ENCODE results near the gene EMC9. TPM values are rescaled to one million over a fixed set of nuclear protein-coding genes. Genes with fewer than 3 reads are reported as not detected.

Gene EMC9
- total RNA-seq, 1 donor from 2014 or later, result 17.1 TPM

- no peak for DNase-seq (ENCODE audit: low read depth)
- H3K36me3 ChIP-seq (ENCODE audit: control insufficient read depth, insufficient read depth, low read length), result peaks cover 8% of the 10 kb centered on the region
- no peaks in the 10 kb centered on the region for H3K27me3 ChIP-seq (ENCODE audit: control insufficient read depth, insufficient read depth, low read length)
- H3K4me3 ChIP-seq (ENCODE audit: low read depth, low read length), result no peak overlapping the region
- no peak for TF ChIP-seq CTCF (IDR thresholded peaks at IDR 0.05; ENCODE audit: insufficient read depth, low read length, poor library complexity, severe bottlenecking)
Measured at GRCh38 chr14:24149302-24149969, 8.0 kb upstream of the EMC9 start.

DNA sequence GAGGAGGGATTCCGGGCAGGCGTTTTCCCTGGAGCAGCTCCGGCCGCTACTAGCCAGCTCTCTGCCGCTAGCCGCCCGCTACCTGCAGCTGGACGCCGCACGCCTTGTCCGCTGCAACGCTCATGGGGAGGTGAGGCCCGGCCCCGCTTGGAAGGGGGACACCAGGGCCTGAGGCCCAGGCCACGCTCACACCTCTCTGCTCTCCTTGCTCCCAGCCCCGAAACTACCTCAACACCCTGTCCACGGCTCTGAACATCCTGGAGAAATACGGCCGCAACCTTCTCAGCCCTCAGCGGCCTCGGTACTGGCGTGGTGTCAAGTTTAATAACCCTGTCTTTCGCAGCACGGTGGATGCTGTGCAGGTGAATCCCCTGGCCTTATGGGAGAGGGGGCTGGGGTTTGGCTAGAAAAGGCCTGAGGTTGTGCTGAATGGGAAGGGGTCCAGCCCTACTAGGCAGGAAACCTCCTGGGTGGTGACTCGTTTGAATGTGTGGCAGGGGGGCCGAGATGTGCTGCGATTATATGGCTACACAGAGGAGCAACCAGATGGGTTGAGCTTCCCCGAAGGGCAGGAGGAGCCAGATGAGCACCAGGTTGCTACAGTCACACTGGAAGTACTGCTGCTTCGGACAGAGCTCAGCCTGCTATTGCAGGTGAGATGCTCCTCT is 6.5 kb upstream of the EMC9 start:
- DNase-seq (ENCODE audit: low read depth), result no peak
- TF ChIP-seq CTCF (IDR thresholded peaks at IDR 0.05; ENCODE audit: insufficient read depth, low read length, poor library complexity, severe bottlenecking), result no peak
- H3K27me3 ChIP-seq (ENCODE audit: control insufficient read depth, insufficient read depth, low read length), result no peaks in the 10 kb centered on the region
- H3K4me3 ChIP-seq (ENCODE audit: low read depth, low read length), result peak overlapping the region; percentile 89
- H3K36me3 ChIP-seq (ENCODE audit: control insufficient read depth, insufficient read depth, low read length), result peaks cover 8% of the 10 kb centered on the region

GRCh38 chr14:24146978-24147760 is 5.8 kb upstream of the EMC9 start, which contains the start of gene RNF31:
RNF31 (plus strand) TSS chr14:24147498; CDS start chr14:24147699, 201 bp downstream.
- Histone ChIP-seq H3K27me3 (ENCODE audit: control insufficient read depth, insufficient read depth, low read length) (no peaks in the 10 kb centered on the region), H3K4me3 (ENCODE audit: low read depth, low read length) (peak within 1 kb of the TSS; percentile 89), H3K36me3 (ENCODE audit: control insufficient read depth, insufficient read depth, low read length) (peaks cover 8% of the 10 kb centered on the region)
- peak; percentile 92 for DNase-seq (ENCODE audit: low read depth)
- TF ChIP-seq CTCF (IDR thresholded peaks at IDR 0.05; ENCODE audit: insufficient read depth, low read length, poor library complexity, severe bottlenecking), result no peak

- no peak for TF ChIP-seq CTCF (IDR thresholded peaks at IDR 0.05; ENCODE audit: insufficient read depth, low read length, poor library complexity, severe bottlenecking)
- Histone ChIP-seq H3K4me3 (ENCODE audit: low read depth, low read length) (peak within 1 kb of the TSS; percentile 89), H3K36me3 (ENCODE audit: control insufficient read depth, insufficient read depth, low read length) (peaks cover 7% of the 10 kb centered on the region), H3K27me3 (ENCODE audit: control insufficient read depth, insufficient read depth, low read length) (no peaks in the 10 kb centered on the region)
- peak; percentile 92 for DNase-seq (ENCODE audit: low read depth)
Measured at GRCh38 chr14:24146453-24146977, 5.1 kb upstream of the EMC9 start, which contains the start of gene PSME2. PSME2 (minus strand) TSS chr14:24146610; CDS start chr14:24146581, 29 bp downstream.

DNA sequence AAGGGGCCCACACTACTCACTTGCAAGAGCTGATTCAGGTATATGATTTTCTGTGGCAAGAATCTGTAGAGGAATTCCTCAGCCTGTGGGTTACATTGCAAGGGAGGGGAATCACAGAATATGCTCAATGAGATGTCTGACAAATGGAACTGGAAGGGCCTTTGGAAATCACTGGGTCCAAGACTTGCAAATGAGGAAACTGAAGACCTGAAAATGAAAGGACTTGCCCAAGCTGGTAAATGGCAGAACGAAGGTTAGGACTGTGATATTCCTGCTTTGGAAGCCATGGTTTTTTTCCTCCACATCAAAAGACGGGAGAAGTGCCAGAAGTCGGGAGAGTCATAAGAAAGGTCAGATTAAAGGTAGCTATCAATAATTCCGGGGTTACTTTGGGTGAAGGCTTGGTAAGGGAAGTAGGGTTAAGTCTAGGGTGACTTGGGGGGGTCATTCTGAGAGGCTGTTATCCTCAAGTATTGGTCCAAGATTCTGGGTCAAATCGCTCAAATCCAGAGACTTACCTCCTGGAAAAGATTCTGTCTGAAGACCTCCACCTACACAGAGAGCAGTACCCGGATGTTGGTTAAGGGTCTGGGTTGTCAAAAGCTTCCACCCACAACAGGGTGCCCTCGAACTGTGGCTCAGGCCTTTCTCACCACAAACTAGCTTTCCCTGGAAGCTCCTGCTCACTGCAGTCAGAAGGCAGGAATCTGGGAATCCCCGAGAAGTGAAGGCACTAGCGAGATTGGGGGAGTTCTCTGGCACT is 4.5 kb upstream of the EMC9 start:
- Histone ChIP-seq H3K36me3 (ENCODE audit: control insufficient read depth, insufficient read depth, low read length) (peaks cover 4% of the 10 kb centered on the region), H3K4me3 (ENCODE audit: low read depth, low read length) (peak overlapping the region; percentile 89), H3K27me3 (ENCODE audit: control insufficient read depth, insufficient read depth, low read length) (no peaks in the 10 kb centered on the region)
- TF ChIP-seq CTCF (IDR thresholded peaks at IDR 0.05; ENCODE audit: insufficient read depth, low read length, poor library complexity, severe bottlenecking), result no peak
- DNase-seq (ENCODE audit: low read depth), result no peak

Data from kidney epithelial cell (primary cell).